A549 (cell line): ENCODE measurements around the gene CERS5. TPM values are rescaled to one million over a fixed set of nuclear protein-coding genes. Genes with fewer than 3 reads are reported as not detected.

Source experiments
- ATAC-seq, 2 experiments: fragments of 200-7000 bp in 1 of 2; fragments of >200 bp in 1 of 2; cut with Nextera tagmentation in 1 of 2; cut with Tn5 transposase in 1 of 2; 3 replicates each; pipeline versions ENCODE4 v1.8.0 to v1.9.1; 2018 to 2020; ENCODE audit warnings: mild to moderate bottlenecking in 1 of 2, moderate library complexity in 1 of 2
- CTCF ChIA-PET: fragments of 300-600 bp; sonication (Branson Sonifier 250); formaldehyde crosslinking; extraction: SDS; loops from one replicate; lab custom pipeline; 2021; ENCODE audit warnings: antibody characterized with exemption, inconsistent platforms; lab: Yijun Ruan, JAX
- POLR2A ChIA-PET: fragments of 350-600 bp; formaldehyde crosslinking; extraction: SDS; loops from one replicate; lab custom pipeline; 2021; ENCODE audit warnings: antibody characterized with exemption, inconsistent platforms; lab: Yijun Ruan, JAX
- DNase-seq, 2 experiments: peaks; one replicate each; pipeline versions ENCODE4 v3.0.0 to v3.0.0-alpha.2; 2011 to 2016; ENCODE audit warnings: low read depth in 1 of 2, low spot score in 1 of 2
- FAIRE-seq: peaks from 2 replicates; lab custom pipeline; 2011; peaks lifted over from hg19 to GRCh38; lab: Jason Lieb, UNC
- H3K27ac ChIP-seq, 2 experiments: fragments of >200 bp; sonication (Bioruptor Twin); formaldehyde crosslinking; 3 replicates each; pipeline ENCODE4 v1.5.1; 2016 to 2017
- H3K4me1 ChIP-seq: fragments of >200 bp; sonication (Bioruptor Twin); formaldehyde crosslinking; 3 replicates; pipeline ENCODE4 v1.6.1; 2016
- H3K4me2 ChIP-seq: fragments of >200 bp; sonication (Bioruptor Twin); formaldehyde crosslinking; 3 replicates; pipeline ENCODE4 v1.6.1; 2016
- H3K4me3 ChIP-seq: fragments of >200 bp; sonication (Bioruptor Twin); formaldehyde crosslinking; 3 replicates; pipeline ENCODE4 v1.5.1; 2016
- H3K9me3 ChIP-seq: fragments of >200 bp; sonication (Bioruptor Twin); formaldehyde crosslinking; 3 replicates; pipeline ENCODE4 v1.6.1; 2016
- BHLHE40 ChIP-seq: IDR thresholded peaks from 2 replicates; pipeline ENCODE4 v1.6.1; 2012; ENCODE audit warnings: low read depth, low read length, inconsistent platforms
- CBX2 ChIP-seq: fragments of 200-600 bp; sonication (generic); IDR thresholded peaks from 2 replicates; pipeline ENCODE4 v1.6.1; 2016; ENCODE audit warnings: low read depth, mild to moderate bottlenecking, borderline replicate concordance
- CEBPB ChIP-seq, 2 experiments: fragments of >200 bp in 1 of 2; sonication (Bioruptor Twin) in 1 of 2; formaldehyde crosslinking in 1 of 2; IDR thresholded peaks; 2 replicates each; pipeline ENCODE4 v1.6.1; 2012 to 2016
- EHF ChIP-seq: fragments of 250-450 bp; sonication (Bioruptor Pico); IDR thresholded peaks from 2 replicates; pipeline ENCODE4 v1.5.0; 2020; ENCODE audit warnings: mild to moderate bottlenecking
- EP300 ChIP-seq, 2 experiments: fragments of >200 bp; sonication (Bioruptor Twin); formaldehyde crosslinking; IDR thresholded peaks; 2 replicates in 1 of 2; 3 replicates in 1 of 2; pipeline ENCODE4 v1.6.1; 2016 to 2017
- HDAC2 ChIP-seq: fragments of 200-600 bp; sonication (generic); IDR thresholded peaks from 2 replicates; pipeline ENCODE4 v1.6.1; 2016
- JUNB ChIP-seq: fragments of >200 bp; sonication (Bioruptor Twin); formaldehyde crosslinking; IDR thresholded peaks from 2 replicates; pipeline ENCODE4 v1.6.1; 2016
- KDM1A ChIP-seq: fragments of 200-600 bp; sonication (generic); IDR thresholded peaks from 2 replicates; pipeline ENCODE4 v1.6.1; 2016; ENCODE audit warnings: low read depth, mild to moderate bottlenecking
- MAFK ChIP-seq: fragments of 450-650 bp; IDR thresholded peaks from 2 replicates; pipeline ENCODE4 v1.6.1; 2014; ENCODE audit not compliant: partially characterized antibody
- NFE2L2 ChIP-seq: fragments of 150-350 bp; conservative IDR thresholded peaks from 2 replicates; pipeline ENCODE4 v1.6.1; 2014; ENCODE audit warnings: low read length
- NR3C1 ChIP-seq: fragments of >200 bp; sonication (Bioruptor Twin); formaldehyde crosslinking; IDR thresholded peaks from 3 replicates; pipeline ENCODE4 v1.6.1; 2017
- POLR2AphosphoS2 ChIP-seq: conservative IDR thresholded peaks from 2 replicates; pipeline ENCODE4 v1.6.1; 2012; ENCODE audit warnings: low read length, improper control_type of control experiment, inconsistent platforms
- RARB ChIP-seq: fragments of 250-450 bp; sonication (Bioruptor Pico); IDR thresholded peaks from 2 replicates; pipeline ENCODE4 v1.8.0; 2021; ENCODE audit warnings: mild to moderate bottlenecking, moderate library complexity
- RCOR1 ChIP-seq: fragments of 150-350 bp; IDR thresholded peaks from 2 replicates; pipeline ENCODE4 v1.6.1; 2014; ENCODE audit warnings: antibody characterized with exemption, low read length, low read depth
- RNF2 ChIP-seq: fragments of 200-600 bp; sonication (generic); IDR thresholded peaks from 2 replicates; pipeline ENCODE4 v1.6.1; 2016; ENCODE audit warnings: low read depth, mild to moderate bottlenecking, antibody characterized with exemption, moderate library complexity, borderline replicate concordance
- SMC3 ChIP-seq: fragments of >200 bp; sonication (Bioruptor Twin); formaldehyde crosslinking; IDR thresholded peaks from 3 replicates; pipeline ENCODE4 v1.6.1; 2018; ENCODE audit warnings: inconsistent platforms
- WGBS: methylation state at CpG from one replicate; pipeline ENCODE4 v1.1.6; 2017; ENCODE audit errors: missing lambda C conversion rate; 5-methylcytosine and 5-hydroxymethylcytosine counted together
- polyA plus RNA-seq, 4 experiments: library from polyadenylated mRNA; depleted of rRNA in 3 of 4; stranded (reverse); fragments of >200 nt; fragmentation: RNase III in 1 of 4; extraction: RNeasy Plus Mini Kit Qiagen cat#74134 plus additional on column Dnase treatment in 1 of 4; gene quantifications; 2 replicates in 3 of 4; 3 replicates in 1 of 4; pipeline ENCODE4 v1.2.3, GENCODE V29; 2011 to 2017
- TF ChIP-seq, protein P1 (sequence below): IDR thresholded peaks from 2 replicates; pipeline ENCODE4 v1.6.1; 2012
- TF ChIP-seq, protein P2 (sequence below): fragments of >200 bp; sonication (Bioruptor Twin); formaldehyde crosslinking; IDR thresholded peaks from 3 replicates; pipeline ENCODE4 v1.6.1; 2016
- TF ChIP-seq, protein P3 (sequence below): fragments of 450-650 bp; IDR thresholded peaks from 2 replicates; pipeline ENCODE4 v1.6.1; 2014; ENCODE audit warnings: antibody characterized with exemption

CERS5 gene
- polyA plus RNA-seq, 2 of the 4 experiments (the other 2 are of a cell fraction): 16.7 to 56.3 TPM

DNA sequence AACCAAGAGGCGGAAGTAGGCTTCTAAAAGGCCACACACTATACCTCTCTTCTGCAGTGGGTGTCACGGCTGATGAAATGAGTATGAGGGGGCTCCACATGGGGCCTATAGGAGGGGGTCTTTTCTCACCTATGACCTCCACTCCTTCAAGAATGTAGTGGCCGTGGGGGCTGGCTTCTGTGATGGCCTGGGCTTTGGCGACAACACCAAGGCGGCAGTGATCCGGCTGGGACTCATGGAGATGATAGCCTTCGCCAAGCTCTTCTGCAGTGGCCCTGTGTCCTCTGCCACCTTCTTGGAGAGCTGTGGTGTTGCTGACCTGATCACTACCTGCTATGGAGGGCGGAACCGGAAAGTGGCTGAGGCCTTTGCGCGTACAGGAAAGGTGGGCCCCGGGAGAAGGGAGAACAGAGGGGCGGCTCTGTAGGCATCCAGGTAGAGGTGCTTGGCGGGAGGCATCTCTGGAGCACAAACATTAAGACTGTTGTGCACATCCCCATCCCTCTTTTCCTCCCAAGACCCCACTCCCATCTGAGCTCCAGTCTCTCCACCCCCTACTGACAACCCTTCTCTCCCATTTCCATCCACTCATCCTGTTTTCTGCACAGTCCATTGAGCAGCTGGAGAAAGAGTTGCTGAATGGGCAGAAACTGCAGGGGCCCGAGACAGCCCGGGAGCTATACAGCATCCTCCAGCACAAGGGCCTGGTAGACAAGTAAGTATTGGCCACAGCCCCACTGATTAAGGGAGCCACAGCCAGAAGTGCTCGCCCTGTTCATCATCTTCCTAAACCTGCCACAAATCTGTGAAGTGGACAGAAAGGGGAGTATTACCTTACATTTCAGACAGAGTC lies 59.5 kb downstream of the CERS5 start:
- no peak for FAIRE-seq
- ATAC-seq: no peak
- WGBS: 83% methylated on average over 17 of the region's 17 CpGs
- no peak for DNase-seq
- Histone ChIP-seq H3K9me3 (no peaks in the 10 kb centered on the region), H3K4me2 (no peak overlapping the region), H3K4me1 (peaks cover 24% of the 10 kb centered on the region), H3K4me3 (no peak overlapping the region), H3K27ac (no peak overlapping the region)
- TF ChIP-seq, protein P1, sequence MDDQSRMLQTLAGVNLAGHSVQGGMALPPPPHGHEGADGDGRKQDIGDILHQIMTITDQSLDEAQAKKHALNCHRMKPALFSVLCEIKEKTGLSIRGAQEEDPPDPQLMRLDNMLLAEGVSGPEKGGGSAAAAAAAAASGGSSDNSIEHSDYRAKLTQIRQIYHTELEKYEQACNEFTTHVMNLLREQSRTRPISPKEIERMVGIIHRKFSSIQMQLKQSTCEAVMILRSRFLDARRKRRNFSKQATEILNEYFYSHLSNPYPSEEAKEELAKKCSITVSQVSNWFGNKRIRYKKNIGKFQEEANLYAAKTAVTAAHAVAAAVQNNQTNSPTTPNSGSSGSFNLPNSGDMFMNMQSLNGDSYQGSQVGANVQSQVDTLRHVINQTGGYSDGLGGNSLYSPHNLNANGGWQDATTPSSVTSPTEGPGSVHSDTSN: no peak
- TF ChIP-seq MAFK (peak; percentile 69), HDAC2 (no peak), NR3C1 (no peak)
- TF ChIP-seq, protein P2, sequence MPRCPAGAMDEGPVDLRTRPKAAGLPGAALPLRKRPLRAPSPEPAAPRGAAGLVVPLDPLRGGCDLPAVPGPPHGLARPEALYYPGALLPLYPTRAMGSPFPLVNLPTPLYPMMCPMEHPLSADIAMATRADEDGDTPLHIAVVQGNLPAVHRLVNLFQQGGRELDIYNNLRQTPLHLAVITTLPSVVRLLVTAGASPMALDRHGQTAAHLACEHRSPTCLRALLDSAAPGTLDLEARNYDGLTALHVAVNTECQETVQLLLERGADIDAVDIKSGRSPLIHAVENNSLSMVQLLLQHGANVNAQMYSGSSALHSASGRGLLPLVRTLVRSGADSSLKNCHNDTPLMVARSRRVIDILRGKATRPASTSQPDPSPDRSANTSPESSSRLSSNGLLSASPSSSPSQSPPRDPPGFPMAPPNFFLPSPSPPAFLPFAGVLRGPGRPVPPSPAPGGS: no peak
- CTCF ChIA-PET: interaction anchor here (0.8 to 17.7 kb wide), 10 partner anchors 9 to 299 kb away, joined by 3 to 309 read pairs (median 6); partner anchors contain the start of genes GPD1 and SMARCD1
- POLR2A ChIA-PET: interaction anchor here (0.6 kb wide), 1 partner anchor 66 kb away, joined by 3 read pairs; no protein-coding TSS in a partner anchor

DNA sequence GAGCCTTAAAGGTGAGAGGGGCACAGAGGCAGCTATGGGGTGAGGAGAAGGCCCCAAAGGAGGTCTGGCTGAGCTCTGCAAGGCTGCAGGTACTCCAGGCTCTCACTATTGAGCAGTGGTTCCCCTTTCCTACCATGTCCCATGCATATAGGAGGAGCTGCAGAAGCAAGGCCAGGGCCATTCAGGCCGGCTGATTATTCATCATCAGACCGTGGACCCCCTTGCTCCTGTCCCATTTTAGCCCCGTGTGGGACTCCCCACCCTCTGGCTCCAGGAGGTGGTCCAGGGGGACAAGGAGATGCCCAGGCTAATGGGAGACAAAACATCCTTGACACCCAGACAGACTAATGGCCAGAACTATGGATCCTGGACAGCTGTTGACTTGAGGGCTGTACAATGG lies 60.3 kb downstream of the CERS5 start:
- Histone ChIP-seq H3K4me2 (no peak overlapping the region), H3K4me3 (no peak overlapping the region), H3K27ac (no peak overlapping the region), H3K4me1 (peaks cover 24% of the 10 kb centered on the region), H3K9me3 (no peaks in the 10 kb centered on the region)
- CTCF ChIA-PET: interaction anchor here (1.9 to 17.7 kb wide), 4 partner anchors 22 to 69 kb away, joined by 4 to 309 read pairs (median 6); partner anchors contain the start of gene SMARCD1
- DNase-seq (no peak), ATAC-seq (no peak), FAIRE-seq (no peak)
- POLR2A ChIA-PET: no interaction called here
- 18% methylated on average over 3 of the region's 3 CpGs for WGBS
- TF ChIP-seq NFE2L2 (no peak), POLR2AphosphoS2 (no peak)

DNA sequence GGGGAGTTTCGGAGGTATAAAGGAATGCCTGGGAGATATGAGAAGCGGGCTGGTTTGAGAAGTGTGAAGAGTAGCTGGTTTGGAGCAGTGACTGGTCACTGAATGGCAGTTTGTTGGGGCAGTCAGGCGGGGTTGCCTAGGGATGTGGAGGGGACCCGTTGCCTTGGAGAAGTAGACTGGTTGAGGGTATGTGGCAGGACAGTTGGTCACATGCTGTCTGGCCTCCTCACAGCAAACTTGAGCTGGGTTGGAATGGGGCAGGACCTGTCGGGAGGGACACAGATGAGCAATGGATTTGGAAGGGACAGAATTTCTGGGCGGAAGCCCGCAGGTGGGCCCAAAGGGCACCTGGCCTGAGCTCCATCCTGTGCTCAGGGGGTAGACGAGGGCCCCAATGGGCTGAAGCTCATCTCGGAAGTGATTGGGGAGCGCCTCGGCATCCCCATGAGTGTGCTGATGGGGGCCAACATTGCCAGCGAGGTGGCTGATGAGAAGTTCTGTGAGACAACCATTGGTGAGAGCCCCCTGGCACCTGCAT lies 61.2 kb downstream of the CERS5 start:
- Histone ChIP-seq H3K4me2 (no peak overlapping the region), H3K27ac (no peak overlapping the region)
- POLR2A ChIA-PET: interaction anchor here (0.9 kb wide), 1 partner anchor 21 kb away, joined by 3 read pairs; no protein-coding TSS in a partner anchor
- 82% methylated on average over 12 of the region's 12 CpGs for WGBS
- no peak for DNase-seq
- ATAC-seq: no peak
- TF ChIP-seq BHLHE40 (no peak), EHF (CRISPR knock-in tag) (no peak), JUNB (no peak), RNF2 (no peak)
- TF ChIP-seq, all 56 proteins: peak for 0
- CTCF ChIA-PET: interaction anchor here (1.3 to 17.7 kb wide), 6 partner anchors 10 to 209 kb away, joined by 3 to 309 read pairs (median 6); partner anchors contain the start of gene SMARCD1
- Histone ChIP-seq H3K4me1 (peaks cover 19% of the 10 kb centered on the region), H3K9me3 (no peaks in the 10 kb centered on the region), H3K4me3 (no peak overlapping the region)
- no peak for FAIRE-seq

DNA sequence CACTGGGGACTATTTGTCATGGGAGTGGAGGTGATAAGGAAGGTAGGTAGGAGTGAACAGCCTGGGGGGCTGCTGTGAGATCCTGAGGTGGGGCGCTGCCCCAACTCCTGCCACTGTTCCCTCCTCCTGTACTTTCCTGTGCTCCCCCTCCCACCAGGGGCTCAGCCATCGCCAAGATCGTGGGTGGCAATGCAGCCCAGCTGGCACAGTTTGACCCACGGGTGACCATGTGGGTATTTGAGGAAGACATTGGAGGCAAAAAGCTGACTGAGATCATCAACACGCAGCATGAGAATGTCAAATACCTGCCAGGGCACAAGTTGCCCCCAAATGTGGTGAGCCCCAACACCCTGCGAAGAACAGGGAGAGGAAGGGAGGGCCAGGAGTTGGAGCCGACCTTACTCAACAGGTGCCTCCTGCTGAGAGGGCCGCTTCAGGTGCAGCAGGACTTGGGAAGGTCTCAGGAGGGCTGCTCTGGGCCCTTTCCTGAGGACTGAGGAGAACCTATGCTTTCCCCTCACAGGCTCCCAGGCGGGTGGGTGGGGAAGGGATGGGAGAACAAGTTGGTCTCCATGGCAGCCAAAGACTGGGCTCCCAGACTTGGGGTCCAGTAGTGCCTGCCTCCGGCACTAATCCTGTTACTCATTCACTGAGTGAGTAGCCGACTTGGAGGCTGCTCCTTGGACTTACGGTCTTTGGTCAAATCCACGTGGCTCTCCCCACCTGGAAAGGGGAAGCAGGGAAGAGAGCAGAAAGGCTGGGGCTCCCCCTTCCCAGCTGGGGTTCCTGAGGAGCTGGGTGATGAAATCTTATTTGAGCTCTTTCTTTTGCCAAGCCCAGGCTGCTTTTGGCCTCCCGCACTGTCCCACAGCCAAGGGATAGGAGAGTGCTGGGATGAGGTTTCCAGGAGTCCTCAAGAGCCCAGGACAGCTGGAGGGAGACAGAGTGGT lies 62.5 kb downstream of the CERS5 start:
- H3K27ac ChIP-seq: no peak overlapping the region
- no peak for FAIRE-seq
- H3K9me3 ChIP-seq: no peaks in the 10 kb centered on the region
- H3K4me2 ChIP-seq: no peak overlapping the region
- H3K4me1 ChIP-seq: peaks cover 6% of the 10 kb centered on the region
- WGBS: 72% methylated on average over 13 of the region's 14 CpGs
- CTCF ChIA-PET: interaction anchor here (0.8 to 17.7 kb wide), 10 partner anchors 8 to 227 kb away, joined by 3 to 309 read pairs (median 6); partner anchors contain the start of genes CERS5, COX14 and SMARCD1
- H3K4me3 ChIP-seq: no peak overlapping the region
- no peak for ATAC-seq
- DNase-seq: no peak
- POLR2A ChIA-PET: interaction anchor here (0.5 to 0.6 kb wide), 3 partner anchors 20 to 361 kb away, joined by 4 to 5 read pairs (median 4); partner anchors contain the start of gene SMARCD1
- TF ChIP-seq, protein P1: no peak
- TF ChIP-seq MAFK: no peak
- TF ChIP-seq SMC3: no peak
- no peak for TF ChIP-seq KDM1A
- TF ChIP-seq RCOR1: no peak
- TF ChIP-seq EP300 (IDR thresholded peaks at IDR 0.05): no peak
- TF ChIP-seq, protein P2: no peak
- TF ChIP-seq JUNB: no peak
- TF ChIP-seq, protein P3, sequence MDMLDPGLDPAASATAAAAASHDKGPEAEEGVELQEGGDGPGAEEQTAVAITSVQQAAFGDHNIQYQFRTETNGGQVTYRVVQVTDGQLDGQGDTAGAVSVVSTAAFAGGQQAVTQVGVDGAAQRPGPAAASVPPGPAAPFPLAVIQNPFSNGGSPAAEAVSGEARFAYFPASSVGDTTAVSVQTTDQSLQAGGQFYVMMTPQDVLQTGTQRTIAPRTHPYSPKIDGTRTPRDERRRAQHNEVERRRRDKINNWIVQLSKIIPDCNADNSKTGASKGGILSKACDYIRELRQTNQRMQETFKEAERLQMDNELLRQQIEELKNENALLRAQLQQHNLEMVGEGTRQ: no peak
- no peak for TF ChIP-seq CEBPB (IDR thresholded peaks at IDR 0.05)
- TF ChIP-seq CBX2: no peak
- TF ChIP-seq RARB (CRISPR knock-in tag): no peak
